UCSD-AML1 (cell line): ENCODE measurements around the gene CATSPERD.
"Not testable (repeated sequence)": the region's sequence is repeated elsewhere in the genome, so short reads cannot be mapped to it uniquely, and the experiment has no call there.

Experiments used
- DNase-seq: peaks from one replicate; lab custom pipeline; 2025; ENCODE audit not compliant: unreplicated experiment; lab: John Stamatoyannopoulos, UW

Gene CATSPERD

DNA sequence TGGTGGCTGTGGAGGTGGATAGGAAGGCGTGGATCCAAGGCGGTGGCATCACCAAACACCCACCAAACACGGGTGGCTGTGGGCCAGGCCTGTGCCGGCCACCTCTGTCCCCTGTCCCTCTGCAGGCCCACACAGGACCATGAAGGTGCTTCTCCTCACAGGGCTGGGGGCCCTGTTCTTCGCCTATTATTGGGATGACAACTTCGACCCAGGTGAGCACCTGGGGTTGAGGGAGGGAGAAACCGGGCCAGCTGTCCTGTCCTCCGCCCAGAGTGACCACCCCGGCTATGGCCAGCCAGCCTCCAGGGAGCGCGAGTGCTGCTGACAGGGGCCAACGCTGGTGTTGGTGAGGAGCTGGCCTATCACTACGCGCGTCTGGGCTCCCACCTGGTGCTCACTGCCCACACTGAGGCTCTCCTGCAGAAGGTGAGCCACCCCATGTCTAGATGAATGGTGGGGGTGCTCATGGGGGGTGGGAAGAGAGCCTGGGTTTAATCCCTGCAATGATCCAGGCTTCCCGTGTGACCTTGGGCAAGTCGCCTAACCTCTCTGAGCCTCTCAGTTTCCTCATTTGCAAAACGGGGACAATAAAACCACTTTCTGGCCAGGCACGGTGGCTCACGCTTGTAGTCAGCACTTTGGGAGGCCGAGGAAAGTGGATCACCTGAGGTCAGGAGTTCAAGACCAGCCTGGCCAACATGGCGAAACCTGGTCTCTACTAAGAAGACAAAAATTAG, 35.6 kb upstream of the CATSPERD start:
- DNase-seq, result no peak

- DNase-seq, result no peak
These were observed 34.2 kb upstream of the CATSPERD start for GRCh38 chr19:5686326-5686646.

- DNase-seq, result peak; percentile 99
These were observed 33.6 kb upstream of the CATSPERD start for GRCh38 chr19:5686647-5687359.

DNA sequence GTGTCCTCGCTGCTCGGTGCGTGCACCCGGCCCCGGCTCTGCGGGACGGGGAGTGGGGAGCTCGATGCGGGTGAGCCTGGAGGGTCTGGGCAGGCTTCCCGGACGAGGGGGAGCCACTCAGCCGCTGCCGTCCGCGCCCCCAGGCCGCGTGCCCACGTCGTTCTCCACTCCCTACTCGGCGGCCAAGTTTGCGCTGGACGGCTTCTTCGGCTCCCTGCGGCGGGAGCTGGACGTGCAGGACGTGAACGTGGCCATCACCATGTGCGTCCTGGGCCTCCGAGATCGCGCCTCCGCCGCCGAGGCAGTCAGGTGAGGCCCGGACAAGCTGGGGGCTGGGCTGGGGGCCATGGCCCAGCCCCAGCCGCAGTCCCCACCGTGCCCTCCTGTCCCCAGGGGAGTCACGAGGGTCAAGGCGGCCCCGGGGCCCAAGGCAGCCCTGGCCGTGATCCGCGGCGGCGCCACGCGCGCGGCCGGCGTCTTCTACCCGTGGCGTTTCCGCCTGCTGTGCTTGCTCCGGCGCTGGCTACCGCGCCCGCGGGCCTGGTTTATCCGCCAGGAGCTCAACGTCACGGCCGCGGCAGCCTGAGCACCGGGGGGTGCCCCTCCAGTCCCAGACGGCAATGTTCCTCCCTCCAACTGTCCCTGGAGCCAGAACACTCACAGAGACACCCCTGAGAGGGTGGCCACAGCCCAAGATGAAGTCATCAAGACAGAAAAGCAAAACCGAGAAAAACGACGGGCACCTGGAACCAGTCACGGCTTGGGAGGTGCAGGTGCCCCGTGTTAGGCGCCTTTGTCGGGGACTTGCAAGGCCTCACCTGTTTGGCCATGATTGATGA, 32.9 kb upstream of the CATSPERD start:
- no peak for DNase-seq

DNA sequence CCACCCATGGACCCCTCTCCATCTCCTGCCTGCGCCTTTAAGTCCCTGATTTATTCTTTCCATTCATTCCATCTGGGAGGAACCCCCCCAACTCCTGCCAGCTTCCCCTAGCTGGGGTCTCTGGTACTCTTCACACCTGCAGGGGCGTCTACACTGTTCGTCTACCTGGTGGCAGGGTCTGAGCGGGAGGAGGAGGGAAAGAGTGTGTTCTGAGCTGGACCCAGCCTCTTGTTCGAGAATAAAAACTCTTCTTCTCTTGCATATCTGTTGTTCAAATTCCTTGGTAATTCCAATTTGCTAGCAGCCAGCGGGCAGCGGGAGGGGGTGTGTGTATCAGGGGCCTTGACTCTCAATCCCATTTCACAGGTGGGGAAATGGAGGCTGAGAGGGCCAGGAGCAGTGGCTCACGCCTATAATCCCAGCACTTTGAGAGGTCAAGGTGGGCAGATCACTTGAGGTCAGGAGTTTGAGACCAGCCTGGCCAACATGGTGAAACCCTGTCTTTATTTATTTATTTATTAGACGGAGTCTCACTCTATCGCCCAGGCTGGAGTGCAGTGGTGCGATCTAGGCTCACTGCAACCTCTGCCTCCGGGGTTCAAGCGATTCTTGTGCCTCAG, 32.1 kb upstream of the CATSPERD start:
- not testable (repeated sequence) for DNase-seq

GRCh38 chr19:5690125-5690954, 30.1 kb upstream of the CATSPERD start, which contains the start of gene RPL36:
Gene RPL36, plus strand, starts transcription at chr19:5690295. Its CDS starts 213 bp downstream, at chr19:5690508.
- DNase-seq, result peak; percentile 99

DNA sequence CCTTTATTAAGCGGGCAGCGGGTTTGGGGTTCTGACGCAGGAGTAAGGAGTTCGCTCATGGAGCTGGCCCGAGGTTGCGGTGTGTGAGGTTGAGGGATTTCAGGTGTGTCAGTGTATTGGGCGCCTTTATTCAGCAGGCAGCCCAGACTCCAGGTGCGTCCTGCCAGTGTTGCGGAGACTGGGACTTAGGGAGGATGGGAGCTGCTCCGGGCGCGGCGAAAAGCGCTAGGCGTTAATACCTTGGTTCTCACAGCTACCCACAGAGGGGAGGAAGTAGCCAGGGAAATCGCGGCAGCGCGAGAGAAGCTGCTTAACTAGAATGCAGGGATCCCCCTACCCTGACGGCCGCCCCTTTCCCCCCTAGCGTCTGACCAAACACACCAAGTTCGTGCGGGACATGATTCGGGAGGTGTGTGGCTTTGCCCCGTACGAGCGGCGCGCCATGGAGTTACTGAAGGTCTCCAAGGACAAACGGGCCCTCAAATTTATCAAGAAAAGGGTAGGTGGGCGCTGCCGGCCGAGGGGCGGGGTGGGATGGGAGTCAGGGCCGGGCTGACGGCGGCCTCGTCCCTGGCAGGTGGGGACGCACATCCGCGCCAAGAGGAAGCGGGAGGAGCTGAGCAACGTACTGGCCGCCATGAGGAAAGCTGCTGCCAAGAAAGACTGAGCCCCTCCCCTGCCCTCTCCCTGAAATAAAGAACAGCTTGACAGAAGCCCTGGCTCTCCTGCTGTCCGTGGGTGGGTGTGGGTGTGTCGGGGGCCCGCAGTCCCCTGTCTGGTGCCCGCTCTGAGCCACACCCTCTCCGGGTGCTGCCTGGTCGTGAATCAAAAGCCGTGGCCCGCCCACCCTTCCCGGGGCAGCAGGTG, 29.2 kb upstream of the CATSPERD start:
- DNase-seq, result peak; percentile 61

DNA sequence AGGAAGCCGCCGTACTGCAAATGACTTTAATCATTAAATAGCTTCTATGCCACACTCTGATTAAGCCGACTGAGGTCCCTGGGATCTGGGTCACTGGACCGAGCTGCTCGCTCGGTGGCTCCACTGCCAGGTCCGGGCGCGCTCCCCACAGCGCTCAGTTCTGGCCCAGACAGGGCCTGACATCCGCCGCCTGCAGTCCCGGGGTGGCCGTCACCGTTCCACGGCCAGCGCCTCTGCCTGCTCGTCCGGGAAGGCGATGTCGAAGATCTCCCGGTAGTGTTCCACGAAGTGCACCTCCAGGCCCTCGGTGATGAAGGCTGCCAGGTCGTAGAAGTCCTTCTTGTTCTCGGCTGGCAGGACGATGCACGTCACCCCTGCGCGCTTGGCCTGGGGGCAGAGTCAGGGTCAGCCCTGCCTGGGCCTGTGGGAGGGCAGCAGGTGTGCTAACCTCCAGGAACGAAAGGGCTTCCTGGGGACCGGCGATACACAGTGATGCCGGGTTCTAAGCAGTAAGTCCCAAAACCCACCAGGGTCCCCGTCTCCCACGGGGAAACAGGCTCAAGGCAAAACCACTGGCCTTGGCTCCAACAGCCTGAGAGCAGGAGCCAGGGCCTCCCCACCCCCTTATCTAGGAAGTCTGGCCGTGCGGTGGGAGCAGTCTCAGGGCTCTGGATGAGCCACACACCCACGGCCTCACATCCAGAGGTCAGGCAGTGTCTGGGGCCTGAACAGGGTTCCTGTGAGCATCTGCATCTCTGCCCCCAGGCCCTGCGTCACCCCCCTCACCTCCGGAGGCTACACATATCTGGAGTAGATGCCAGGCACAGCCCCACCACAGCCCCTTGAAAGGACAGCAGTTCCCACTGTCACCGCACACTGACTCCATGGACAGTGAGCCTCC, 28.4 kb upstream of the CATSPERD start:
- no peak for DNase-seq

GRCh38 chr19:5692723-5693194, 27.7 kb upstream of the CATSPERD start:
- no peak for DNase-seq

GRCh38 chr19:5693195-5694166, 27.0 kb upstream of the CATSPERD start:
- DNase-seq, result no peak

GRCh38 chr19:5694167-5694955, 26.1 kb upstream of the CATSPERD start:
- DNase-seq, result no peak

DNA sequence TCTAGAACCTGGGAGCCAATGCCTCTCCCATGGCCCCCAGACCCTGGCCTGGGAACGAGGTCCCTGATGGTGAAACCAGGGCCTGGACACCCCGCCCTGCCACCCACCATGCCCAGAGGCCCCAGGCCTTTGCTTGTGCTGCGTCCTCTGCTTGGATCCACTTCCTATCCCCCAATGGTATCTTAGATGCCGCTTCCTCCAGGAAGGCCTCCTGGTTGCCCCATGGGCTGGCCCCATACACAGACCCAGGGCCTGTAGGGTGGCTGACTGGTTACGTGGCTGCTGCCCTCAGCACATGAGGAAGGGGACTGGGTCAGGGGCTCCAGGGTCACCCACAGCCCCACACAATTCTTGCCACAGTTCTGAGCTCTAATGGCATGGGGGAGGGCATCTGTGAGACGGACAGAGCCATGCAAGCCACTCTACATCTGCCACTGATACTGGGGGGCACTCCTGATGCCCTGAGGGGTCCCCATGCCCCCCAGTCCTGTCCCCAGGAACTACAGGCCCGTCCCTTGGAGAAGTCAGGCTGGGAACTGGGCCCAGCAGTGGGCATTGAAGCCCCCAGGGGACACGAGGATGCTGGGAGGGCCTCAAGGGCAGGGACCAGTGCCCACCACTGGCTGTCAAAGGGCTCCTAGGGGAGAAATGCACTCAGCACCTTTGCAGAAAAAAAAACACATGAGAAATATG, 25.3 kb upstream of the CATSPERD start:
- DNase-seq, result no peak

GRCh38 chr19:5695649-5696195, 24.7 kb upstream of the CATSPERD start:
- DNase-seq, result no peak

- DNase-seq, result no peak
These were observed 24.0 kb upstream of the CATSPERD start for GRCh38 chr19:5696196-5697021.
